HG02943 (cell line): ENCODE data around the gene KISS1R.

Source experiments
- ATAC-seq: cut with Tn5 transposase; IDR thresholded peaks from one replicate; pipeline ENCODE4 v1.9.1; 2021; ENCODE audit warnings: mild to moderate bottlenecking, low read depth, moderate library complexity; ENCODE audit not compliant: unreplicated experiment

Gene KISS1R

DNA sequence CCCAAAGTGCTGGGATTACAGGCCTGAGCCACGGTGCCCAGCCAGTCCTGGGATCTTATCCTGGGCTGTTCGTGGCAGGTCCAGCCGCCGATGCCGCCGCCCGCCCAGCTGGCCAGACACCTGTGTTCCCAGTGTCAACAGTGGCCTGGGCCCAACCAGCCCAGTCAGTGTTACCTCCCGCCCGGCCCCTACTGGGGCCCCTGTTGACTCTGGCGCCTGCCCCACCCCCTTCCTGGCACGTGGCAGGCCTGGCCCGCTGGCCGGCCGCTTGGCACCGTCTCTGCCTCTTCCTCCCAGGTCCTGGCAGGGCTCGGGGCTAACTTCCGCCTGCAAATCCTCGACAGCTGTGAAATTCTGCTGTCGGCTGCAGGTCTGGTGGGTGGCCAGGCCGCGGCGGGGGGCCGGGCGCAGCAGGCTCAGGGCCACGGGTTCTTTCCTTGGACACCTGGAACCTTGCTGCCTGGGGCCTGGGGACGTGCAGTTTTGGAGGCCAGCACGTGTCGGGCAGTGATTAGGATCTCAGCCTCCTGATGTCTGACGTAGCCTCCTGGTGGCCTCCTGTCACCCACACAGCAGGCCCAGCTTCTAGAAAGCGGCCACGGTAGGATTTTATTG, 17.8 kb downstream of the KISS1R start:
- ATAC-seq, result no peak

DNA sequence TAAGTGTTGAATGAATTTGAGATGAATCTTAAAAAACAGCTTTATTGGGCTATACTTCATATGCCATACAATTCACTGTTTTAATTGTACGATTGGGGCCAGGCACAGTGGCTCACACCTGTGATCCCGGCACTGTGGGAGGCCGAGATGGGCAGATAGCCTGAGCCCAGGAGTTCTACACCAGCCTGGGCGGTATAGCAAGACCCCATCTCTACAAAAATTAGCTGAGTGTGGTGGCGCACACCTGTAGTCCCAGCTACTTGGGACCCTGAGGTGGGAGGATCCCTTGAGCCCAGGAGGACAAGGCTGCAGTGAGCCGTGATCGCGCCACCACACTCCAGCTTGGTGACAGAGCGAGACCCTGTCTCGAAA, 19.0 kb downstream of the KISS1R start:
- ATAC-seq, result no peak

DNA sequence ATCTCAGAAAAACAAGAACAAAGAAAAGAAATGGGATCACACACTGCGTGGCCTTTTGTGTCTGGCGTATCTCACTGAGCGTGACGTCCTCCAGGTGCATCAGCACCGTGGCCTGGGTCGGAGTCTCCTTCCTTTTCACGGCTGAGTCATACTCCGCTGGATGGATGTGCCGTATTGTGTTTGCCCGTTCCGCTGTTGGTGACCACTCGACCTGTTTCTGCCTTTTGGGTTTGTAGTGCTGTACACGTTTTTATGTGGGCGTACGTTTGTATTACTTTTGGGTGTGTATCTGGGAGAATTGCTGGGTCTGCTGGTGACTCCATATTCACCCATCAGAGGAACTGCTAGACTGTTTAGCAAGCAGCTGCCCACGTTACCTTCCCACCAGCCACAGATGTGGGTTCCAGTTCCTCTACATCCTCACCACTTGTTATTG, 20.1 kb downstream of the KISS1R start:
- ATAC-seq, result no peak

DNA sequence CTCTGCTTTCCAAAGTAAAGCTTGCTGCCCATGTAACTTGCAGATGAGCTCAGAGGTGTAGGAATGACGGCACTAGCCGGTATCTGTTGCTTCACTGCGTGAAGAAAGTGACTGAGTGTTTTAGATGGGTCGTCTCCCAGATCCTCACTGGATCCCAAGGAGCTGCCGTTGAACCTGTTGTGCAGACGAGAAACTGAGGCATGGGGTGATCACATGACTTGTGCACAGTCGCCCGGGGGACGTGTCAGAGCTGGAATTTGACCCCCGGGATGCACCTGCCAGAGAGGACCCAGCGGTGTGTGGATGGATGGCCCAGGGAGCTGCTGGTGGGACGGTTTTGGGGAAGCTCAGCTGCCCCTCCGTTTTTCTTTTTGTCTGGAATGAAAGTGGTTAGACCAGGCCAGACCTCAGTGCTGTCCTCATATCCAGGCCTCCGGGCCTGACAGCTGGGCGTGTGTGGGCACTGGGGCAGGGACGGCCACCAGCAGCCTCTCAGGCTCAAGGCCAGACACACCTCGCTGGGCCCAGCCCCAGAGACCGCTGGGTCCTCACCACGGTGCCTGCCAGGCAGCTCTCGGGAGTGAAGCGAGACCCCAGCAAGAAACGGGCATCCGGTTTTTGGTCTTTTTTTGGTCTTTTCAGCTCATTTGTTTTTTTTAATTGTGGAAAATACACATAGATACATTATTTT, 21.2 kb downstream of the KISS1R start:
- no peak for ATAC-seq

DNA sequence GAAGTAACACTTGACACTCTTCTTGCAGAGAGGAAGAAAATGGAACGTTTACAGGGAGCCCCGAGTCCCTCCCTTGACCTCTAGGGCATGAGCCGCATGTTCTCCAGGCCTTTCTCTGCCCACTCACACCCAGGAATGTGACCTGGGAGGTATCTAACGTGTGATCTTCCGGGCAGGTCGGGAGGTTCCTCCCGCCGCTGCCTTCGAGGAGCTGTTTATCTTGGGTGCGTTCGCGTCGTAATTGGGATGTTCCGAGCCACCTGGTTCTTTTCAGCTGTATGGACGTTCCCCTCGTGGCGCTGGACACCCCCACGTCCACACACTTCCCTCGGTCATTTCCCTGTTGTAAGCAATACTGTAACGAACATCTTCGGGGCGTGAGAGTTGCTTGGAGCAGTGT, 22.3 kb downstream of the KISS1R start:
- no peak for ATAC-seq

DNA sequence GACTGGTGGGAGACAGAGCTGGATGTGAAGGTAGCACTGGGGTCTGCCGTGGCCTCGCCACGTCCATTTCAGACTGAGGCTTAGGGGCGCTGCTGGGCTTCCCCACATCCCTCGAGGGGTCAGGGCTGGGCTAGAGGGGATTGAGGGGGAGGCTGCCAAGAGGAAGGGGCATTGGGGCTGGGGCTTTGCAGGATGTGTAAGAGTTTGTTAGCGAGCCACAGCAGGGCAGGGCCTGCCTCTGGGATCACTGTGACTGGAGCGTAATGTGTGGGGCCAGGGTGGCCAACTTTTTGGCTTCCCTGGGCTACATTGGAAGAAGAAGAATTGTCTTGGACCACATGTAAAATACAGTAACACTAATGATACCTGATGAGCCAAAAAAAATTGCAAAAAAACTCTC, 22.8 kb downstream of the KISS1R start:
- ATAC-seq, result no peak

DNA sequence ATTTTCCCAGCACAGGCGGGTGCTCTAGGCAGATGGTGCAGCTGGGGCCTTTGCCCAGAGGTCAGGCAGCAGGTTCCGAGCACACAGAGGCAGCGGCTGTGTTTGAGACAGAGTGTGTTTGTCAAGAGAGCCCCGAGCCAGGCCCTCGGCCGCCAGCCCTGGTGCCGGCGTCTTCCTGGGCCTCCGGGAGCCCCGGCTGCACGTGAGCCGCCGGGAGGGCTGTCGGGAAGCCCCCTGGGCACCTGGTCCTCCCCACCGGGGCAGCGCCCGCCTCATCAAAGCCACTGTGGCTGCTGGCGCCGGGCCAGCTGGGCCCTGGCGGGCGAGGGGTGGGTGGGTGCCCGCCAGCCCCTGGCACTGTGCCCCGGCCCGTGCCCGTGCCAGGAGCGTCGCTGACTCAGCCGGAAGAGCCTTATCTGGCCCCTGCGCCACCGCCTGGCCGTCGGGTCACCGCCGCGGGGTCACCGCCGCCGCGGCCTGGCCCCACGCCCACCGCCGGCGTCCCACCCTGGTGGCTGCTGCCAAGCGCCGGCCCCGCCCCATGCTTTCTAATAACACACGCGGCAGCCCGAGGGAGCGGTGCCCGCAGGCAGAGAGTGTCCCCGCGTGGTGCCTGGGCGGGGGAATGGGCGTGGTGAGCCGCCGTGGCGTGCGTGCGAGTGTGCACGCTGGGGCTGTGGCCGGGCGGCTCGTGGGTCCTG, 23.6 kb downstream of the KISS1R start:
- ATAC-seq, result no peak

DNA sequence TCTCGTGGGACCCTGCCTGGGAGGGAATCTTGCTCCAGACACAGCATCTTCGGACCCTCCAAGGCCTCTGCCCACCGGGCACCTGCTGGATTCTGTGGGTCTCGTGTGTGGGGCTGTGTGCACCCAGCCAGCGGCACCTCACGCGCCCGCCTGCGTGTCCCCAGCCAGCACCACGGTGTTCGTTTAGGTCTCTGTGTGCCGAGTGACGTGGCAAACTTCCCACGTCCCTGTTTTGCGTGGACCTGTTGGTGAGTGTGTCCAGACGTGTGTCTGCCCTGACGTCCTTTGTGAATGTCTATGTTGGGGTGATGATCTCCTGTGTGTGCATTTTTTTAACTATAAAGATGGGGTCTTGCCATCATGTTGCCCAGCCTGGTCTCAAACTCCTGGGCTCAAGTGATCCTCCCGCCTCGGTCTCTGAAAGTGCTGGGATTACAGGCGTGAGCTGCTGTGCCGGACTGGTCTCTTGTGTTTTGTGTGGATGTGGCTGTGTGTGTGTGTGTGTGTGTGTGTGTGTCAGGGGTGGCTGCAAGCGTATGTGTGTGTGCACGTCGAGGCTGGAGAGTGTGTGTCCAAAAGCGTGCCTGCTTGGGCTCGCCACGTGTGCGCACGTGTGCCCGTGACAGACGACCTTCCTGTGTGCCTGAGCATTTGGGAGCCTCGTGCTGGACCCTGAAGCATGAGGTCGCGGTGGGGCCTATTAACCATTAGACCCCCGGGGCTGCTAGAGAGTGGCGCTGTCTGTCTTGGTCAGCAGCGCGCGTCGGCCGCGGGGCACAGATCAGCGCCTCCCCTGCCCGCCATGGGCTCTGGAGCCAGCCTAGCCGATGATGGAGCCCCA, 24.4 kb downstream of the KISS1R start:
- ATAC-seq, result no peak

DNA sequence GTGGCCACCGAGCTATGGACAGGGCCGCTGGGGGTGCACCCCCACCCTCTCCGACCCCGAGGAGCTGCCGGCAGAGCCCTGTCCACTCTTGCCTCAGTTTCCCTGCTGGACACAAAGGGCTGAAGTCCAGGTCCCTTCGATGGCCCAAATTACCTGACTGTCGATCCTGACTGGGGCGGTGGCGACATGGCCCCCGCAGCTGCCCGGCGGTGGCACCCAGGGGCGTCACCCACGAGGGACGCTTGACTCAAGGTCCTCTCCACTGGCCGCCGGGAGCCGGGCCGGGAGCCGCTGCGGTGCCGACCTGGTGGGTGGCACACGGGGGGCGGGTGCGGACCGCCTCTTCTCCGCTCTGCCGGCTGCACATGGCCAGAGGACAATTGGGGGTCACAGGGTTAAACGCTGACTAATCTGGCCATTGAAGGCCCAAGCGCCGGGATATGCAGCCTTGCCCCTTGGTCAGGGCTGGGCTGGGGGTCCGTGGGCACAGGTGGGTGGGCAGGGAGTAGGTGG, 25.1 kb downstream of the KISS1R start:
- ATAC-seq, result no peak

DNA sequence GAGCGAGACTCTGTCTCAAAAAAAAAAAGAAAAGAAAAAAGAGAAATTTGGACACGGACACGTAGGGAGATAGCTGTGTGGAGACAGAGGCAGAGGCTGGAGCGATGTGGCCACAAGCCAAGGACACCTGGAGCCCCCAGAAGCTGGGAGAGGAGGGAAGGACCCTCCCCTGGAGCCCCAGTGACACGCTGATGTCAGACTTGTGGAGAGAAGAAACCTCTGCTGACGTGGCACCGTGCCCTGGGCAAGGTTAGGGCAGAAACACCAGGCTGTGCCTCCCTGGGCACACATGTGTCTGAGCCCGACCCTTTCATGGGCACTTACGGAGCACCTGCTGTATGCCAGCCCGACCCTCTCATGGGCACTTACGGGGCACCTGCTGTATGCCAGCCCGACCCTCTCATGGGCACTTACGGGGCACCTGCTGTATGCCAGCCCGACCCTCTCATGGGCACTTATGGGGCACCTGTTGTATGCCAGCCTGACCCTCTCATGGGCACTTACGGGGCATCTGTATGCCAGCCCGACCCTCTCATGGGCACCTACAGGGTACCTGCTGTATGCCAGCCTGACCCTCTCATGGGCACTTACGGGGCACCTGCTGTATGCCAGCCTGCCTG, 26.5 kb downstream of the KISS1R start:
- ATAC-seq, result no peak

DNA sequence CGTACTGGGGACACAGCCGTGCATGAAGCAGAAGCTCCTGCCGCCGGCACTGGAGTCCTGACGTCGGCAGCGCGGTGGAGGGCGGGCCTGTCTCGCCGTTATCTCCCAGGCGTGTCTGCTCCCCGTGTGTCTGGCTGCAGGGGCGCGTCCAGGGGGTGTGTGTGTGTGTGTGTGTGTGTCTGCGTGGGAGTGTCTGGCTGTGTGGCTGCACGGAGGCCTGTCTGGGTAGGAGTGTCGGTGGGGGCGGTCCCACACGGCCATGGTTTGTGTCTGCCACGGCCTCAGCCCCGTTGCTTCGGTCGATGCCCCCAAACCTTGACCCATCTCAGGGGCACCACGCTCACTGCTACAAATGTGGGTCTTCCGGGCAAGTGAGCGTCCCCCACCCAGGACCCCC, 27.0 kb downstream of the KISS1R start:
- no peak for ATAC-seq

DNA sequence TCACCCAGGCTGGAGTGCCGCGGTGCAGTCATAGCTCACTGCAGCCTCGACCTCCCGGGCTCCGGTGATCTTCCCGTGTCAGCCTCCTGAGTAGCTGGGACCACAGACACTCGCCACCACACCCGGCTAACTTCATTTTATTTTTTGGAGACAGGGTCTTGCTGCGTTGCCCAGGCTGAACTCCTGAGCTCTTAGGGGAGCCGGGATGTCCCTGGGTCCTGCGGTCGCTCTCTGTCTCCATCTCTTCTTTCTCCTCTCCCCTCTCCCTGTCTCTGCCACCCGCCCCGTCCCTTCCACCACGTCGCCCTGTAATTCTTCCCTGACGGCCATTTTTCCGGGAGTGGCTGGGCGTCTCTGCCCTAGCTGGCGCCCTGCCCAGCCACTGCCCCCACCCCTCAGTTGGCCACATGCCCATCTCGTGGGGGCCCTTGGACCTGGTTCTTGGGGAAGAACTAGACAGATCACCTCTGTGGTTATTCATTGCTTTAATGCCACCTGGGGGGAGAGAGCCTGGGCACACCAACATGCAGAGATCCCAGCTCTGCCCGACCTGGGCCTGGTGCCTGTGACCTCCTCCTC, 27.6 kb downstream of the KISS1R start:
- no peak for ATAC-seq

DNA sequence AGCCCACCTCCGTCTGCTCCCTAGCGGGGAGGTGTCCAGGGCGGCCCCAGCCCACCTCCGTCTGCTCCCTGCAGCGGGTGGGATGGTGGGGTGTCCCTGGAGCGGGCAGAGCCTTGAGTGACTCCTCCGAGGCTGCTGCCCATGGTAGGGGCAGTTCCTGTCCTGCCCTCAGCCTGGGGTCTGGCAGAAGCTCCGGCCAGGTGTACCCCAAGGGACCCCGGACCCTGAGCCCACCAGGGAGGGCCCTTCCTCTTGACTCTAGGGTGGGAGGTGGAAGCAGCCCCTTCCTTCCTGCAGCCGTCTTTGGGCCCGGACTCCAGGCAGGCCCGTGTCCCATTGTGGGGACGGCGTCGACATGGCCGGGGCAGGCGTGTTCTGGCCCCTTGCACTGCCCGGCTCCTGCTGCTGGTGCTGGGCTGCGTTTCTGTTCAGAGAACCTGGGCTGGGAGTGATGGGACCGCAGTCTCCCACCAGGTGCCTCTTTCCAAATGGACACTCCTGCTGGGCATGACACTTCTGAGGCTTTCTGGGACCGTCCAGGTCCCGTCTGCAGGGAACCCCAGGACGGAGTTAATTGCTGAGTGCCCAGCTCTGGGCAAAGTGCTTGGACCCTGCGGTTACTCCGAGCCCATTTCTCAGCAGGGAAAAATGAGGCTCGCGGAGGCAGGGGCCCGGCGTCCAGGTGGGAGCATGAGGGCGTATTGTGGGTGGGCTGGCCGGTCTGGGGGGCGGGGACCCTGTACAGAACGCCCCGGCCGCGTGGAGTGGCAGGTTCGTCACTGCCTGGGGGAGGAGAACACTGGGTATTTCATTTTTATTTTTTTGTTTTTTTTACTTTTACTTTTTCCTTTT, 28.5 kb downstream of the KISS1R start:
- no peak for ATAC-seq

DNA sequence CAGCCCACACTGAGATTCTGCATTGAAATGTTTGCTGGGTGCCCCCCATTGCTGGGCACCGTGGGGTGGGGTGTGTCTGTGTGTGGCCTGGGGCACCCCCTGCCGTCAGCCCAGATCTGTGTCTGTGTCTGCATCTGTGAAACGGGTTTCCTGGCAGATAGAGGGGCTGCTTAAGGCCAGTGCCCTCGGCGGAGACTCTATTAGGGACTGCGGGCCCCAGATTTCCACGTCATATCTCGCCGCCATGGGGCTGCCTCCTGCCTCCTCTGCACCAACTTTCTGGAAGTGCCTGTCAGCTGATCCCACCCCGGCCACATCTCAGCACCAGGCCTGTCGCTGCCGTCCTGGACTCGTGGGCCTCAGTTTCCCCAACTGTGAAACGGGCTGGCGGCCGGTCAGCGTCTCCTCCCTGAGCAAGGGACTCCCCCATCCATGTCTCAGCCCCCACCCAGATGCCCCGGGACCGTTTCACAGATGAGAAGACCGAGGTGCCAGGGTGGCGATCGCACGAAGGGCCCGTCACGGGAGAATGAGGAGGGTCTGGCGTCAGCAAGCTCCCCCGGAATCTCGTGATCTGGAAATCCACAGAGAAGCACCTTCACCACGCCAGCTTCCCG, 30.1 kb downstream of the KISS1R start:
- ATAC-seq, result no peak

DNA sequence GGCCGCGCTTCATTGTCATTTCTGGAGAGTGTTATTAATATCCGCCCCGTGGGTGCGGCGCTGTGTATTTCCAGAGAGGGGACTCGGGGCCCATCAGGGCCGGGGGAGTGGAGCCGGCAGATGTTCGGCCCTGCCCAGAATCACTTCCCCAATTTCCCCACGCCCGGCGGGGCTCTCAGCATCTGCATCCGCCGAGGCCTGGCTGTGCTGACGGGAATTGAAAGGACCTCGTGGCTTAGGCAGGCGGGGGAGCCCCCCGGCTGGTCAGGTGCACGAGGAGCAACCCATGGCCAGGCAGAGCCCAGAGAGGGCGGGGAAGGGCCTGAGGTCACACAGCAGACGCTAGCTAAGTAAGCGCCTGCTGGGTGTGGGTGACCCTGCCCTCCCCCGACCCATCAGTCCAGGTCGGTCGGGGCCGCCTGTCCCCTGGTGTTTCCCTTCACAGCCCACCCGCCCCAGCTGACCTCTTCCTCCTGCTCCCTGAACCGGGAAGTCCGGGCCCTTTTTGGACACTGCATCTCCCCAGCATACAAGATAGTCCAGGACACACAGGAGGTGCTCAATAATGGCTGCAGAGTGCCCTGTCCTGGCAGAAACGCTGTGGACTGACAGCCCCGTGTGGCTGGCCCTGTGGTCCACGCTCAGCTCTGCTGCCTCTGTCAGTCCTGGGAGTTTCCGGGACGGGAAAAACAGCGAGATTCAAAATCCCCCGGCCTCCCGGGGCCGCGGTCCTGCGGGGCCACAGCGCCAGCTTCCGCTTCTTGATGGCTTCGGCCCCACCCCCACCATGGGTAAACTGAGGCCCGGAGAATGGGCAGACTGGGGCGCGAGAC, 30.8 kb downstream of the KISS1R start:
- ATAC-seq, result peak; percentile 58

DNA sequence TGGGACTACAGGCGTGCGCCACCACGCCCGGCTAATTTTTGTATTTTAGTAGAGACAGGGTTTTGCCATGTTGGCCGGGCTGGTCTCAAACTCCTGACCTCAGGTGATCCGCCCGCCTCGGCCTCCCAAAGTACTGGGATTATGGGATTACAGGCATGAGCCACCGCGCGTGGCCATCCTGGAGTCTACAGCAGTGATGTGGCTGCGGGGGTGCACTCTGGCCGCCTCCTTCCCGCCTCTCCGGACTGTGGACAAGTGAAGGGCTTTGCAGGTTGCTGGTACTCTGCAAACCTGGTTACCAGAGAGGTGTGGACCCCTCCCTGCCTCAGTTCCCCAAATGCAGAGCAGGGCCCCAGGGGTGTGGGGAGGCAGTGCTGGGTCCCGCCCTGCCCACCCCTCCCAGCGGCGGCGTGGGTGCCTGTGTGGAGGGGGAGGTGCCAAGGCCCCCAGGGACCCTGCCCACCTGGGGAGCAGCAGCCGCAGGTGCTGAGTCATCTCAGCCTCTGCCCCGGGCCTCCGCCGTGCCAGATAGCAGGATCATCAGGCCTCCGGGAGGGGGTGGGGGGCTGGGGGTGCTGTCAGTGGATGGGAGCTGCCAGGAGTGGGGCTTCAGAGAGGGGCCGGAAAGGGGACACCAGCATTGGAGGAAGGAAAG, 31.8 kb downstream of the KISS1R start:
- no peak for ATAC-seq

DNA sequence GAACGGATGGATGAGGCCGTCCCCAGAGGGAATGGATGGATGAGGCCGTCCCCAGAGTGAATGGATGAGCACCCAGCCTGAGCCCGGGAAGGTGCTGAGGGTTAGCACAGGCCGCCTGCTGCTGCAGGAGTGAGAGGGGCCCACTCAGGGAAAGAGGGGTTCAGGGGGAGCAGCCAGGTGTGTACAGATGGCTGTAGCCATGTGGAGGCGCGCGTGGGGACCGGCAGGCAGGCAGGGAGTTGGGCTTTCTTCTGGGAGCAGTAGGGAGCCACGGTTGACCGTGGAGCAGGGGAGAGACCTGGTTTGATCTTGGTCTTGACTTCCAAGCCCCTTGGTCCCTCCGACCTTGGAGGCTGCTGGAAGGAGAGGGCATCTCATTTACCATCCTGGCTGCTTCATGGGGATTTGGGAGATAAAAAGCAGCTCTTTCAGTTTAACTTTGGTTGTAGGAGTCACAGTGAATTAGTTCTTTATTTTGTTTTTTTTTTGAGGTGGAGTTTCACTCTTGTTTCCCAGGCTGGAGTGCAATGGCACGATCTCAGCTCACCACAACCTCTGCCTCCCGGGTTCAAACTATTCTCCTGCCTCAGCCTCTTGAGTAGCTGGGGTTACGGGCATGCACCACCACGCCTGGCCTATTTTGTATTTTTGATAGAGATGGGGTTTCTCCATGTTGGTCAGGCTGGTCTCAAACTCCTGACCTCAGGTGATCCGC, 33.4 kb downstream of the KISS1R start:
- ATAC-seq, result no peak
